Measurements from ENCODE around the gene CAND2.
"Not testable (repeated sequence)": the region's sequence is repeated elsewhere in the genome, so short reads cannot be mapped to it uniquely, and the experiment has no call there.

Gene CAND2

GRCh38 chr3:12787346-12787745 lies 9.1 kb upstream of the CAND2 start:
- DNase-seq (ENCODE audit: low read depth): peak; percentile 39
- H3K4me3 ChIP-seq (ENCODE audit: low read depth, low read length): not testable (repeated sequence)
- TF ChIP-seq, protein P1, sequence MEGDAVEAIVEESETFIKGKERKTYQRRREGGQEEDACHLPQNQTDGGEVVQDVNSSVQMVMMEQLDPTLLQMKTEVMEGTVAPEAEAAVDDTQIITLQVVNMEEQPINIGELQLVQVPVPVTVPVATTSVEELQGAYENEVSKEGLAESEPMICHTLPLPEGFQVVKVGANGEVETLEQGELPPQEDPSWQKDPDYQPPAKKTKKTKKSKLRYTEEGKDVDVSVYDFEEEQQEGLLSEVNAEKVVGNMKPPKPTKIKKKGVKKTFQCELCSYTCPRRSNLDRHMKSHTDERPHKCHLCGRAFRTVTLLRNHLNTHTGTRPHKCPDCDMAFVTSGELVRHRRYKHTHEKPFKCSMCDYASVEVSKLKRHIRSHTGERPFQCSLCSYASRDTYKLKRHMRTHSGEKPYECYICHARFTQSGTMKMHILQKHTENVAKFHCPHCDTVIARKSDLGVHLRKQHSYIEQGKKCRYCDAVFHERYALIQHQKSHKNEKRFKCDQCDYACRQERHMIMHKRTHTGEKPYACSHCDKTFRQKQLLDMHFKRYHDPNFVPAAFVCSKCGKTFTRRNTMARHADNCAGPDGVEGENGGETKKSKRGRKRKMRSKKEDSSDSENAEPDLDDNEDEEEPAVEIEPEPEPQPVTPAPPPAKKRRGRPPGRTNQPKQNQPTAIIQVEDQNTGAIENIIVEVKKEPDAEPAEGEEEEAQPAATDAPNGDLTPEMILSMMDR (IDR thresholded peaks at IDR 0.05; ENCODE audit: insufficient read depth, low read depth, low read length, missing control alignments): peak; percentile 58

GRCh38 chr3:12787967-12788690 lies 8.4 kb upstream of the CAND2 start:
- not testable (repeated sequence) for DNase-seq (ENCODE audit: low read depth); H3K4me3 ChIP-seq (ENCODE audit: low read depth, low read length)

GRCh38 chr3:12791430-12791829 lies 5.0 kb upstream of the CAND2 start:
- no peak overlapping the region for H3K4me3 ChIP-seq (ENCODE audit: low read depth, low read length)
- TF ChIP-seq, protein P1 (IDR thresholded peaks at IDR 0.05; ENCODE audit: insufficient read depth, low read depth, low read length, missing control alignments): no peak
- no peak for DNase-seq (ENCODE audit: low read depth)

GRCh38 chr3:12793701-12794100 lies 2.8 kb upstream of the CAND2 start:
- no peak for DNase-seq (ENCODE audit: low read depth)
- H3K4me3 ChIP-seq (ENCODE audit: low read depth, low read length): no peak overlapping the region
- TF ChIP-seq, protein P1 (IDR thresholded peaks at IDR 0.05; ENCODE audit: insufficient read depth, low read depth, low read length, missing control alignments): no peak

GRCh38 chr3:12797124-12797891 lies 828 bp downstream of the CAND2 start:
- TF ChIP-seq, protein P1 (IDR thresholded peaks at IDR 0.05; ENCODE audit: insufficient read depth, low read depth, low read length, missing control alignments): no peak
- DNase-seq (ENCODE audit: low read depth): no peak
- H3K4me3 ChIP-seq (ENCODE audit: low read depth, low read length): no peak overlapping the region

GRCh38 chr3:12797892-12798558 lies 1.5 kb downstream of the CAND2 start:
- no peak for DNase-seq (ENCODE audit: low read depth)
- TF ChIP-seq, protein P1 (IDR thresholded peaks at IDR 0.05; ENCODE audit: insufficient read depth, low read depth, low read length, missing control alignments): no peak
- H3K4me3 ChIP-seq (ENCODE audit: low read depth, low read length): no peak overlapping the region

DNA sequence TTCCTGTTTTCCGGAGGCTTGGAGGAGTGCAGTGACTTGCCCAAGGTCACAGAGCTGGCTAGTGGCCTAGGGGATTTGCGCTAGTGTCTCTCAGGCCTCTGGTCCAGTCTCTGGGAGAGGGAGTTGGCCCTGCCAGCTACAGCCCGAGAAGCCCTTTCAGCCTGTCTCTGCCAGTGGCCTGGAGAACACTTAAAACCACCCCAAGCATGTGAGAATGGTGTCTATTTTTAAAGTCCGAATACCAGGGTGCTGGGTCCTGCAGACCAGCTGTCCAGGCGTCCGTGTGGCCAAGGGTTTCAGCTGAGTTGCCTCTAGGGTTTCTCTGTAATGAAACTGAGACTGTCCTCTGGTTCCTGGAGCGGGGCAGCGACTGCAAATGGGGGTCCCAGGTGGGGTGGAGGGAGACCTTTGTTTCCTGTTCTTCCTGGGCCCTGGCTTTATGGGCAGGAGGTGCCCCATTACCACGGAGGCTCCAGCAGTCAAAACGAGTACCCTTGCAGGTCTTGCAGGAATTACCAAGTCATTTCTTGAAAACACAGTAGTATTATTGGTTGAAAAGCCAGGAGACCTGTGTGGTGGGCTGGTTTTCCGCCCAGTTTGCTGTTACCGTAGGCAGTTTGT lies 2.2 kb downstream of the CAND2 start:
- DNase-seq (ENCODE audit: low read depth): no peak
- H3K4me3 ChIP-seq (ENCODE audit: low read depth, low read length): no peak overlapping the region

More for the DNA sequence above, 2.2 kb downstream of the CAND2 start:
- TF ChIP-seq, protein P1 (IDR thresholded peaks at IDR 0.05; ENCODE audit: insufficient read depth, low read depth, low read length, missing control alignments): no peak
